ENCODE measurements around the gene HS3ST4. TPM values are rescaled to one million over a fixed set of nuclear protein-coding genes. Genes with fewer than 3 reads are reported as not detected.

Gene HS3ST4
- total RNA-seq, 1 experiment from 2014 or later: not detected

DNA sequence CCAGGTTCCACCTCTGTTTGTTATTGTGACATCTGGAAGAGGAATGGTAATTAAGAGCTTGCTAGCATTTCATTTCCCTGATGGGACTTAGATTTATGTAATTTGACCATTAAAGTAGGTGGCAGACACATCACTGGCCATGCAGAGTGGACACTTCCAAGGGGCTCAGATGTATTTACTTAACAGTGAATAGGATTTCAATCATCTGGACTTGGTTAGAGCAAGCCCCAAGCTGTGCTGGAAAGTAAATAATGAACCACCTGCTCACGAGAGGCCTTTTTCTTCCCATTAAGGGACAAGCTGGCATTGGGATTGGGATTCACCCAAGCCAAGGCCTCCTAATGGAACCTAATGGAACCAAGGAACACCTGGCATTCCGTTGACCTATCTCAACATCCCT is 395.3 kb downstream of the HS3ST4 start:
- H3K27me3 ChIP-seq (ENCODE audit: insufficient read depth, low read length): no peaks in the 10 kb centered on the region
- DNase-seq (ENCODE audit: low read depth, low spot score): no peak
- H3K4me3 ChIP-seq (replicated peaks in 1 of 2; ENCODE audit: low read depth in 1 of 2, low read length in 2 of 2): no peak overlapping the region
- no peak overlapping the region for H3K9ac ChIP-seq (ENCODE audit: low read length)
- H4K20me1 ChIP-seq (ENCODE audit: insufficient read depth): no peaks in the 10 kb centered on the region
- H3K79me2 ChIP-seq (ENCODE audit: insufficient read depth, low read length): no peaks in the 10 kb centered on the region
- ChIA-PET RAD21 (ENCODE audit: low non-redundant PET in 1 of 2, low total read pairs in 2 of 2, uncharacterized antibody in 2 of 2, unreplicated experiment in 2 of 2) (no interaction called here), POLR2A (no interaction called here), CTCF (no interaction called here)
- no peaks in the 10 kb centered on the region for H3K9me2 ChIP-seq (ENCODE audit: insufficient read depth)
- no peak overlapping the region for H2AFZ ChIP-seq (ENCODE audit: low read depth, low read length, poor library complexity, severe bottlenecking)
- BruUV-seq (replicated peaks): no TSS peak
- TF ChIP-seq SIN3A (IDR thresholded peaks at IDR 0.05; ENCODE audit: low read depth) (no peak), JUND (IDR thresholded peaks at IDR 0.05) (no peak), EZH2phosphoT487 (IDR thresholded peaks at IDR 0.05; ENCODE audit: borderline replicate concordance) (no peak), ZNF274 (IDR thresholded peaks at IDR 0.05; ENCODE audit: low read depth, low read length) (no peak), CBX3 (IDR thresholded peaks at IDR 0.05; ENCODE audit: low read depth) (no peak), EZH2 (IDR thresholded peaks at IDR 0.05) (no peak)
- no peak overlapping the region for H3K27ac ChIP-seq (ENCODE audit: low read depth, low read length)
- no peaks in the 10 kb centered on the region; a peak in 1 of 4 replicates for H3K4me1 ChIP-seq (ENCODE audit: control insufficient read depth in 1 of 2, insufficient read depth in 2 of 2, low read length in 2 of 2)
- H3K9me3 ChIP-seq (ENCODE audit: control insufficient read depth in 1 of 2, insufficient read depth in 1 of 2, low read depth in 1 of 2, low read length in 2 of 2): peaks cover 3 to 20% of the 10 kb centered on the region in 2 experiments; a peak in 2 of 4 replicates
- no peaks in the 10 kb centered on the region for H3K36me3 ChIP-seq (ENCODE audit: control insufficient read depth in 1 of 2, insufficient read depth in 2 of 2, low read length in 2 of 2)
- no peak for ATAC-seq
- intact Hi-C loops (cut with micrococcal nuclease): no loop called here
- no peak overlapping the region for H3K4me2 ChIP-seq (ENCODE audit: low read length)

DNA sequence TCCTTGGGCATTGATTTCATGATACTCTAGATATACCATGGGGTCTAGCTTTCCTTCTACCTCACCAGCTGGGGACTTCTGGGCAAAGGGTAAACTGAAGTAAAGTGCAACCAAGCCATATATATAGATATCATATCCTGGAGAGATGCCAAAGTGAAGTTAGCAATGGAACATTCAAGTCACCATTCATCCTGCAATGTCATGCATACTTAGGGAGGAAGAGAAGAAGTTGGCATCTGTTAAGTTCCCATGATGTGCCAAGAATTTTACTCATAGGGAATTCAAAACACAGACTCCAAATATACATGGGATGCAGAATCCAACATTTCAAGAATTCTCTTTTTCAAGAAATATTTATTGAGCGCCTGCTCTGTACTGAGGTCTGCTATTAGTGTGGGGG is 399.8 kb downstream of the HS3ST4 start:
- no TSS peak for BruUV-seq (replicated peaks)
- CTCF ChIA-PET: no interaction called here
- H3K4me1 ChIP-seq (ENCODE audit: control insufficient read depth in 1 of 2, insufficient read depth in 2 of 2, low read length in 2 of 2): no peaks in the 10 kb centered on the region

More for the DNA sequence above, 399.8 kb downstream of the HS3ST4 start:
- no peak overlapping the region for H3K4me3 ChIP-seq (replicated peaks in 1 of 2; ENCODE audit: low read depth in 1 of 2, low read length in 2 of 2)
- H3K4me2 ChIP-seq (ENCODE audit: low read length): no peak overlapping the region
- intact Hi-C loops (cut with micrococcal nuclease): no loop called here
- H3K9ac ChIP-seq (ENCODE audit: low read length): no peak overlapping the region
- ATAC-seq (no peak), DNase-seq (ENCODE audit: low read depth, low spot score) (no peak)
- TF ChIP-seq POLR2A (IDR thresholded peaks at IDR 0.05; ENCODE audit: borderline replicate concordance, extremely low read depth, insufficient read depth, insufficient read length): no peak
- TF ChIP-seq SIN3A (IDR thresholded peaks at IDR 0.05; ENCODE audit: low read depth): no peak
- TF ChIP-seq, protein P1, sequence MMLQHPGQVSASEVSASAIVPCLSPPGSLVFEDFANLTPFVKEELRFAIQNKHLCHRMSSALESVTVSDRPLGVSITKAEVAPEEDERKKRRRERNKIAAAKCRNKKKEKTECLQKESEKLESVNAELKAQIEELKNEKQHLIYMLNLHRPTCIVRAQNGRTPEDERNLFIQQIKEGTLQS (IDR thresholded peaks at IDR 0.05): no peak
- TF ChIP-seq, protein P2, sequence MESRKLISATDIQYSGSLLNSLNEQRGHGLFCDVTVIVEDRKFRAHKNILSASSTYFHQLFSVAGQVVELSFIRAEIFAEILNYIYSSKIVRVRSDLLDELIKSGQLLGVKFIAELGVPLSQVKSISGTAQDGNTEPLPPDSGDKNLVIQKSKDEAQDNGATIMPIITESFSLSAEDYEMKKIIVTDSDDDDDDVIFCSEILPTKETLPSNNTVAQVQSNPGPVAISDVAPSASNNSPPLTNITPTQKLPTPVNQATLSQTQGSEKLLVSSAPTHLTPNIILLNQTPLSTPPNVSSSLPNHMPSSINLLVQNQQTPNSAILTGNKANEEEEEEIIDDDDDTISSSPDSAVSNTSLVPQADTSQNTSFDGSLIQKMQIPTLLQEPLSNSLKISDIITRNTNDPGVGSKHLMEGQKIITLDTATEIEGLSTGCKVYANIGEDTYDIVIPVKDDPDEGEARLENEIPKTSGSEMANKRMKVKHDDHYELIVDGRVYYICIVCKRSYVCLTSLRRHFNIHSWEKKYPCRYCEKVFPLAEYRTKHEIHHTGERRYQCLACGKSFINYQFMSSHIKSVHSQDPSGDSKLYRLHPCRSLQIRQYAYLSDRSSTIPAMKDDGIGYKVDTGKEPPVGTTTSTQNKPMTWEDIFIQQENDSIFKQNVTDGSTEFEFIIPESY (IDR thresholded peaks at IDR 0.05; ENCODE audit: extremely low read depth, insufficient replicate concordance, low read length): no peak
- TF ChIP-seq, protein P3, sequence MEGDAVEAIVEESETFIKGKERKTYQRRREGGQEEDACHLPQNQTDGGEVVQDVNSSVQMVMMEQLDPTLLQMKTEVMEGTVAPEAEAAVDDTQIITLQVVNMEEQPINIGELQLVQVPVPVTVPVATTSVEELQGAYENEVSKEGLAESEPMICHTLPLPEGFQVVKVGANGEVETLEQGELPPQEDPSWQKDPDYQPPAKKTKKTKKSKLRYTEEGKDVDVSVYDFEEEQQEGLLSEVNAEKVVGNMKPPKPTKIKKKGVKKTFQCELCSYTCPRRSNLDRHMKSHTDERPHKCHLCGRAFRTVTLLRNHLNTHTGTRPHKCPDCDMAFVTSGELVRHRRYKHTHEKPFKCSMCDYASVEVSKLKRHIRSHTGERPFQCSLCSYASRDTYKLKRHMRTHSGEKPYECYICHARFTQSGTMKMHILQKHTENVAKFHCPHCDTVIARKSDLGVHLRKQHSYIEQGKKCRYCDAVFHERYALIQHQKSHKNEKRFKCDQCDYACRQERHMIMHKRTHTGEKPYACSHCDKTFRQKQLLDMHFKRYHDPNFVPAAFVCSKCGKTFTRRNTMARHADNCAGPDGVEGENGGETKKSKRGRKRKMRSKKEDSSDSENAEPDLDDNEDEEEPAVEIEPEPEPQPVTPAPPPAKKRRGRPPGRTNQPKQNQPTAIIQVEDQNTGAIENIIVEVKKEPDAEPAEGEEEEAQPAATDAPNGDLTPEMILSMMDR (IDR thresholded peaks at IDR 0.05 in 2 of 3, conservative IDR thresholded peaks at IDR 0.05 in 1 of 3; ENCODE audit: borderline replicate concordance in 1 of 3, insufficient read depth in 1 of 3, low read depth in 2 of 3, low read length in 2 of 3): no peak
- no peak for TF ChIP-seq SP1 (IDR thresholded peaks at IDR 0.05; ENCODE audit: low read depth)
- no peaks in the 10 kb centered on the region for H3K36me3 ChIP-seq (ENCODE audit: control insufficient read depth in 1 of 2, insufficient read depth in 2 of 2, low read length in 2 of 2)
- peaks cover 3 to 18% of the 10 kb centered on the region in 2 experiments; a peak in 2 of 4 replicates for H3K9me3 ChIP-seq (ENCODE audit: control insufficient read depth in 1 of 2, insufficient read depth in 1 of 2, low read depth in 1 of 2, low read length in 2 of 2)
- no peaks in the 10 kb centered on the region for H4K20me1 ChIP-seq (ENCODE audit: insufficient read depth)
- no peak overlapping the region for H3K27ac ChIP-seq (ENCODE audit: low read depth, low read length)
- H3K27me3 ChIP-seq (ENCODE audit: insufficient read depth, low read length): no peaks in the 10 kb centered on the region
- H3K9me2 ChIP-seq (ENCODE audit: insufficient read depth): no peaks in the 10 kb centered on the region
- no peak overlapping the region for H2AFZ ChIP-seq (ENCODE audit: low read depth, low read length, poor library complexity, severe bottlenecking)
- ChIA-PET POLR2A (no interaction called here), RAD21 (ENCODE audit: low non-redundant PET in 1 of 2, low total read pairs in 2 of 2, uncharacterized antibody in 2 of 2, unreplicated experiment in 2 of 2) (no interaction called here)
- no peaks in the 10 kb centered on the region for H3K79me2 ChIP-seq (ENCODE audit: insufficient read depth, low read length)

All from HCT116 (cell line).